ENCODE data around the gene RMI2. TPM values are rescaled to one million over a fixed set of nuclear protein-coding genes. Genes with fewer than 3 reads are reported as not detected.

Gene RMI2
- total and polyA plus RNA-seq, 9 of the 15 experiments (the other 6 are each of a cell fraction or from before 2014, with no cell fraction given), result 8.0 to 43.4 (median 32.5) TPM

DNA sequence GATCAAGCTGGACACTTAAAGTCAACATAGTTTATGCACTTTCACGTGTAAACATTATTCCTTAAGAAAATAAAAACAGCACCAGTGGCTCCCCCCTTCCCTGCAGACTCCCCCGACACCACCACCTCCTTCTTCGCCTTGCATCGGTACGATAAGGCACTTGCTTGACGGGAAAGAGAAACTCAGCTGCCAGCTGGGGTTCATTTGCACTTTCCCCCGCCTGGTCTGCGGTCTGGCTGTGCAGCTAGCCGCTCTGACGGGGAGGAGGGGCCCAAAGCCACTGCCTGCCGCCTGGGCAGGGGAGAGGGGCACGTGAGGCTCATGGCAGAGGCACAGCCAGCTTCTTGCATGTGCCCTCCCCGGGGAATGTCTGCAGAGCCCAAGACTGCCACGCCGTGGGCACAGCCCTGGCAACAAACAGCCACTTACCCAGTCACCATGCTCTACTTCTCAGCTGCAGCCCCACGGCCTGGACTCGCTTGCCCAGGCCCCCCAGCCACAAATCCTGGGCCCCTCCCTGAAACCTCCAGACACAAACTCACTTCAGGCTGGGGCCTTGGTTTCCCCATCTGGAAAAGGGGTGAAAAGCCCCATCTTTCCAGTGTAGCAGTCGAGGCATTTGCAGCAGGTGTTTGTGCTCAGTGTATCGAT, 47.6 kb upstream of the RMI2 start (continued):
- TF ChIP-seq, protein P1, sequence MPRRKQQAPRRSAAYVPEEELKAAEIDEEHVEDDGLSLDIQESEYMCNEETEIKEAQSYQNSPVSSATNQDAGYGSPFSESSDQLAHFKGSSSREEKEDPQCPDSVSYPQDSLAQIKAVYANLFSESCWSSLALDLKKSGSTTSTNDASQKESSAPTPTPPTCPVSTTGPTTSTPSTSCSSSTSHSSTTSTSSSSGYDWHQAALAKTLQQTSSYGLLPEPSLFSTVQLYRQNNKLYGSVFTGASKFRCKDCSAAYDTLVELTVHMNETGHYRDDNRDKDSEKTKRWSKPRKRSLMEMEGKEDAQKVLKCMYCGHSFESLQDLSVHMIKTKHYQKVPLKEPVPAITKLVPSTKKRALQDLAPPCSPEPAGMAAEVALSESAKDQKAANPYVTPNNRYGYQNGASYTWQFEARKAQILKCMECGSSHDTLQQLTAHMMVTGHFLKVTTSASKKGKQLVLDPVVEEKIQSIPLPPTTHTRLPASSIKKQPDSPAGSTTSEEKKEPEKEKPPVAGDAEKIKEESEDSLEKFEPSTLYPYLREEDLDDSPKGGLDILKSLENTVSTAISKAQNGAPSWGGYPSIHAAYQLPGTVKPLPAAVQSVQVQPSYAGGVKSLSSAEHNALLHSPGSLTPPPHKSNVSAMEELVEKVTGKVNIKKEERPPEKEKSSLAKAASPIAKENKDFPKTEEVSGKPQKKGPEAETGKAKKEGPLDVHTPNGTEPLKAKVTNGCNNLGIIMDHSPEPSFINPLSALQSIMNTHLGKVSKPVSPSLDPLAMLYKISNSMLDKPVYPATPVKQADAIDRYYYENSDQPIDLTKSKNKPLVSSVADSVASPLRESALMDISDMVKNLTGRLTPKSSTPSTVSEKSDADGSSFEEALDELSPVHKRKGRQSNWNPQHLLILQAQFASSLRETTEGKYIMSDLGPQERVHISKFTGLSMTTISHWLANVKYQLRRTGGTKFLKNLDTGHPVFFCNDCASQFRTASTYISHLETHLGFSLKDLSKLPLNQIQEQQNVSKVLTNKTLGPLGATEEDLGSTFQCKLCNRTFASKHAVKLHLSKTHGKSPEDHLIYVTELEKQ (CRISPR knock-in tag; IDR thresholded peaks at IDR 0.05), result no peak
- TF ChIP-seq CBX2 (IDR thresholded peaks at IDR 0.05; ENCODE audit: insufficient read depth, low read length, poor library complexity, severe bottlenecking) (no peak), SAFB (IDR thresholded peaks at IDR 0.05; ENCODE audit: borderline replicate concordance, low read depth, low read length) (no peak), BCOR (IDR thresholded peaks at IDR 0.05) (peak; percentile 24; the same call in 1 of the 2 replicates), SMC3 (conservative IDR thresholded peaks at IDR 0.05; ENCODE audit: insufficient read depth, low read depth, low read length) (no peak), ZNF347 (CRISPR knock-in tag; IDR thresholded peaks at IDR 0.05; ENCODE audit: low read depth) (no peak), TEAD4 (IDR thresholded peaks at IDR 0.05; ENCODE audit: low read length) (peak; percentile 82), TEAD4 (CRISPR knock-in tag; IDR thresholded peaks at IDR 0.05; ENCODE audit: borderline replicate concordance) (no peak), ZNF589 (CRISPR knock-in tag; IDR thresholded peaks at IDR 0.05; ENCODE audit: low read depth) (peak; percentile 54; the same call in 1 of the 2 replicates), FOS (IDR thresholded peaks at IDR 0.05; ENCODE audit: extremely low read depth, insufficient read length) (no peak), ADNP (tag; IDR thresholded peaks at IDR 0.05) (no peak), ZKSCAN8 (CRISPR knock-in tag; IDR thresholded peaks at IDR 0.05) (no peak), TAF7 (tag; IDR thresholded peaks at IDR 0.05) (no peak), POLR3G (IDR thresholded peaks at IDR 0.05; ENCODE audit: extremely low read depth, insufficient read length, insufficient replicate concordance) (no peak), BRD4 (IDR thresholded peaks at IDR 0.05) (no peak), FIP1L1 (IDR thresholded peaks at IDR 0.05; ENCODE audit: low read depth, low read length, poor library complexity, severe bottlenecking) (no peak), BHLHE40 (IDR thresholded peaks at IDR 0.05; ENCODE audit: low read length) (peak; percentile 95), CHD2 (IDR thresholded peaks at IDR 0.05; ENCODE audit: low read depth, low read length) (no peak), IFI16 (CRISPR knock-in tag; IDR thresholded peaks at IDR 0.05) (no peak)
- TF ChIP-seq, protein P2, sequence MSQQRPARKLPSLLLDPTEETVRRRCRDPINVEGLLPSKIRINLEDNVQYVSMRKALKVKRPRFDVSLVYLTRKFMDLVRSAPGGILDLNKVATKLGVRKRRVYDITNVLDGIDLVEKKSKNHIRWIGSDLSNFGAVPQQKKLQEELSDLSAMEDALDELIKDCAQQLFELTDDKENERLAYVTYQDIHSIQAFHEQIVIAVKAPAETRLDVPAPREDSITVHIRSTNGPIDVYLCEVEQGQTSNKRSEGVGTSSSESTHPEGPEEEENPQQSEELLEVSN (IDR thresholded peaks at IDR 0.05; ENCODE audit: borderline replicate concordance in 1 of 2, extremely low read depth in 1 of 2, insufficient read depth in 1 of 2, insufficient read length in 1 of 2, low read depth in 1 of 2, low read length in 1 of 2, poor library complexity in 1 of 2, severe bottlenecking in 1 of 2), result peak in 1 of 2 experiments; percentile 22
- TF ChIP-seq, protein P3, sequence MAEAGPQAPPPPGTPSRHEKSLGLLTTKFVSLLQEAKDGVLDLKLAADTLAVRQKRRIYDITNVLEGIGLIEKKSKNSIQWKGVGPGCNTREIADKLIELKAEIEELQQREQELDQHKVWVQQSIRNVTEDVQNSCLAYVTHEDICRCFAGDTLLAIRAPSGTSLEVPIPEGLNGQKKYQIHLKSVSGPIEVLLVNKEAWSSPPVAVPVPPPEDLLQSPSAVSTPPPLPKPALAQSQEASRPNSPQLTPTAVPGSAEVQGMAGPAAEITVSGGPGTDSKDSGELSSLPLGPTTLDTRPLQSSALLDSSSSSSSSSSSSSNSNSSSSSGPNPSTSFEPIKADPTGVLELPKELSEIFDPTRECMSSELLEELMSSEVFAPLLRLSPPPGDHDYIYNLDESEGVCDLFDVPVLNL (CRISPR knock-in tag; IDR thresholded peaks at IDR 0.05; ENCODE audit: low read depth), result no peak
- TF ChIP-seq, protein P4, sequence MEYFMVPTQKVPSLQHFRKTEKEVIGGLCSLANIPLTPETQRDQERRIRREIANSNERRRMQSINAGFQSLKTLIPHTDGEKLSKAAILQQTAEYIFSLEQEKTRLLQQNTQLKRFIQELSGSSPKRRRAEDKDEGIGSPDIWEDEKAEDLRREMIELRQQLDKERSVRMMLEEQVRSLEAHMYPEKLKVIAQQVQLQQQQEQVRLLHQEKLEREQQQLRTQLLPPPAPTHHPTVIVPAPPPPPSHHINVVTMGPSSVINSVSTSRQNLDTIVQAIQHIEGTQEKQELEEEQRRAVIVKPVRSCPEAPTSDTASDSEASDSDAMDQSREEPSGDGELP (CRISPR knock-in tag; IDR thresholded peaks at IDR 0.05; ENCODE audit: borderline replicate concordance), result peak; percentile 99
